Left forelimb (tissue), 1 donor: ENCODE results near the gene ENAM.
A peak's percentile ranks its signal among the peaks of the same experiment; 100 is the strongest.
"Not testable (repeated sequence)": the region's sequence is repeated elsewhere in the genome, so short reads cannot be mapped to it uniquely, and the experiment has no call there.

Experiments used
- DNase-seq: peaks from one replicate; pipeline ENCODE4 v3.0.0-alpha.2; 2018; ENCODE audit warnings: low spot score

The ENAM gene

DNA sequence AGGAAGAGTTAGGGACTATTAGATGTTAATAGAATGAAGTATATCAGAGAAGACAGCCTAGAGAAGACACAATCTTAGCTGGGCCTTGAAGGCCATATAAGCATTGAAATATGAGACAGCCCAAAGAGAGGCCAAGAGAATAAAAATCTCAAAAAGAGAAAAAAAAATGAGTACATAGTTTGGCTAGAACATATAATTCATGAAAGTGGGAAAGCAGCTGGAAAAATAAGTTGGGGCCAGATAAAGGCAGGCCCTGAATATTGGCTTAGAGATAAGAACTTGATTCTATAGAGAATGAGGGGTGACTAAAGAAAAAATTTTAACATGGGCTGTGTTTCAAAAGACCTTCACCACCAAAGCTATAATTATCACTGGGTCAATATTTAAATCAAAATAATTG lies 52.4 kb downstream of the ENAM start:
- no peak for DNase-seq

GRCh38 chr4:70681704-70682103 lies 53.2 kb downstream of the ENAM start:
- no peak for DNase-seq

DNA sequence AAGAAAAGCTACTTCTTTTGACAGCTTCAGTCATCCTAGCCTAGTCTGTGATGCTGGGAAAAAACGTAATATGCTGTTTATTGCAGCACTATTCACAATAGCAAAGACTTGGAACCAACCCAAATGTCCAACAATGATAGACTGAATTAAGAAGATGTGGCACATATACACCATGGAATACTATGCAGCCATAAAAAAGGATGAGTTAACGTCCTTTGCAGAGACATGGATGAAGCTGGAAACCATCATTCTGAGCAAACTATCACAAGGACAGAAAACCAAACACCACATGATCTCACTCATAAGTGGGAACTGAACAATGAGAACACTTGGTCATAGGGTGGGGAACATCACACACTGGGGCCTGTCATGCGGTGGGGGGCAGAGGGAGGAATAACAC lies 53.6 kb downstream of the ENAM start:
- not testable (repeated sequence) for DNase-seq

DNA sequence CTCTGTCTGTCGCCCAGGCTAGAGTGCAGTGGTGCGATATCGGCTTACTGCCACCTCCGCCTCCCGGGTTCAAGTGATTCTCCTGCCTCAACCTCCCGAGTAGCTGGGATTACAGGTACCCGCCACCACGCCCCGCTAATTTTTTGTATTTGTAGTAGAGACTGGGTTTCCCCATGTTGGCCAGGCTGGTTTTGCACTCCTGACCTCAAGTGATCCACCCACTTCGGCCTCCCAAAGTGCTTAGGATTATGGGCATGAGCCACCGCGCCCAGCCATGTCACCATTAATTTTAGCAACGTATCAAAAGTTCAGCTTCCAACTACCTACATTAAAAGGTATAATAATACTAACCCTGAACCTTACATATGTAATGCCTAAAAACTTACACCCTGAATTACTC lies 58.8 kb downstream of the ENAM start:
- no peak for DNase-seq

DNA sequence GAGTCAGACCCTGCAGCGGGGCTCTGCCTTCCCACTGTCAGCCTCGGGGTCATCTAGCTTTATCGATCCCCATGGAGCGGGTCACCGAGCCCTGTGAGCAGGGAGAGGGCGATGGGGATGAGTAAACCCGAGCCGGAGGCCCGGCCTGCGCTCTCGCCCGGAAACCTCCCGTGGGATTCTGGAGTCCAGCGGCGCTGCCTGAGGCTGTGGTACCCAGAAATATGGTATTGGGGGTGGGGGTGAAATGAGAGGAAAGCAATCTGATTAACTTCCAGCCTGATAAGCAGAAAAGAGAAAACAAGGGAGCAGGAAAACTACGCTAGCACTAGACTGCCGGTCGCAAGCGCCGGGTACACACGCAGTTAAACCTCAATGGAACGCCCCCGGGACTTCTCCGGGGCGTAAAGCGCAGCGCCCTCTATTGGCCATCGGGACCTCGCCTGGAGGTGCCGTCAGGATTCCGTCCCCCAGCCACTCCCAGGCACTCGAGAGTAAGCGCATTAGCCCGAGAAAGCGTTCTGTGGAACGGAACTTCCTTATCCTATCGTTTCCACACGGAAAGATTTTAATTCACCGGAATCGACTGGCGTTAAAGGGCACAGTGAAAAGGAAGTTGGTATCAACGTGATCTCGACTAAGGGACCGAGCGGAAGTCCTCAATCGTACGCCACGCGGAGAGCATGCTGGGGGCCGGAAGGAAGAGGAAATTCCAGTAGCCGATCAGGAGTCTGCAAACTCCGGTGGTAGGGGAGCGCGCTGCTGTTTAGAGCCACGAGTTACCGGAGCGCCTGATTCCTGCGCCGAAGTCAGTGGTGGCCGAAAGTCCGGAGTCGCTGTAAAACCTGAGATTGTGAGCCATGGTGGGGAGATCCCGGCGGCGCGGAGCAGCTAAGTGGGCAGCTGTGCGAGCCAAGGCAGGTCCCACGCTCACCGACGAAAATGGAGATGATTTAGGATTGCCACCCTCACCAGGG lies 59.6 kb downstream of the ENAM start, which contains the start of gene UTP3:
TSS of gene UTP3 (plus strand) at position 712 of the 974 bp plus-strand sequence. CDS start at position 858, 146 bp downstream.
- peak; percentile 97 for DNase-seq

- DNase-seq, result no peak
Measured at GRCh38 chr4:70688795-70689231, 60.3 kb downstream of the ENAM start.

DNA sequence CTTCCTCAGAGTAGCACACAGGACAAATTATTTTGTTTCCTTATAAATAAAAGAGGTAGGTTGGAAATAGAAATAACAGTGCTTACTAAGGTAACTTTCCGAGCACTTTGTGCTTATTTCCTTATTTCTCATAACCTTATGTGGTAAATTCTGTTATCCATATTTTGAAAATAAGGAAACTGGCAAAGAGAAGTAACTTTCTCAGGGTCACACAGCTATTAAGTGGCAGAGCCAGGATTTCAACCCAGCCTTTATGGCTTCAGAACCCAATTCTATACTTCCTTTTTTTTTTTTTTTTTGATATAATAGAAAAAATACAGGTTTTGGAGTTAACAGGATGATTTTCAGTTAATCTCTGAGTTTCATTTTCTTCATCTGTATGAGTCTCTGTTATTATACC lies 63.1 kb downstream of the ENAM start:
- no peak for DNase-seq

GRCh38 chr4:70694633-70695032 lies 66.1 kb downstream of the ENAM start:
- DNase-seq, result not testable (repeated sequence)
